Colonic mucosa (tissue), 4 donors: ENCODE data around the gene ANKAR. TPM values are rescaled to one million over a fixed set of nuclear protein-coding genes. Genes with fewer than 3 reads are reported as not detected.

Experiments used
- DNase-seq: peaks from one replicate; pipeline ENCODE4 v3.0.0-alpha.2; 2020
- H3K27ac ChIP-seq: fragments of 200-600 bp; one replicate; pipeline ENCODE4 v1.8.0; 2021
- H3K27me3 ChIP-seq: fragments of 200-600 bp; one replicate; pipeline ENCODE4 v1.8.0; 2021
- H3K36me3 ChIP-seq: fragments of 200-600 bp; one replicate; pipeline ENCODE4 v1.8.0; 2021
- H3K4me1 ChIP-seq: fragments of 200-600 bp; one replicate; pipeline ENCODE4 v1.8.0; 2021; ENCODE audit warnings: mild to moderate bottlenecking
- H3K4me3 ChIP-seq: fragments of 200-600 bp; one replicate; pipeline ENCODE4 v1.8.0; 2021
- H3K9ac ChIP-seq, 2 donors: one replicate each; pipeline ENCODE4 v1.7.0; 2013; ENCODE audit warnings: control low read depth in 2 of 2, low read depth in 2 of 2, low read length in 2 of 2
- H3K9me3 ChIP-seq: fragments of 200-600 bp; one replicate; pipeline ENCODE4 v1.8.0; 2021
- intact Hi-C: fragments of 100-400 bp; cut with DNase I; formaldehyde crosslinking; loops from one replicate; pipeline ENCODE4 v1.14.1; 2022
- total RNA-seq, 2 donors: library from RNA; stranded (reverse); fragmentation: NEBNext Ultra II Directional in 1 of 2; extraction: Animal tissue kit (Norgen Biotek cat#: 25700) in 1 of 2; gene quantifications; one replicate each; pipeline ENCODE4 v1.2.1, GENCODE V29; 2021
- TF ChIP-seq, protein P1 (sequence below): fragments of 200-600 bp; IDR thresholded peaks from one replicate; pipeline ENCODE4 v1.8.0; 2022; ENCODE audit warnings: antibody characterized with exemption, mild to moderate bottlenecking
- donor health status: healthy.
- donor health status: DM: no; HTN: no; CAD: no.
- donor health status: DM: no; HTN: no; CAD: no.

The ANKAR gene
- total RNA-seq, 2 donors from 2014 or later, result 6.0 to 6.7 TPM

GRCh38 chr2:189639007-189639609 lies 35.4 kb upstream of the ANKAR start:
- Histone ChIP-seq H3K27ac (peak overlapping the region; percentile 45), H3K36me3 (no peaks in the 10 kb centered on the region), H3K4me1 (no peaks in the 10 kb centered on the region), H3K9me3 (no peaks in the 10 kb centered on the region), H3K9ac (no peak overlapping the region), H3K27me3 (no peaks in the 10 kb centered on the region), H3K4me3 (no peak overlapping the region)
- DNase-seq, result peak; percentile 63
- TF ChIP-seq, protein P1, sequence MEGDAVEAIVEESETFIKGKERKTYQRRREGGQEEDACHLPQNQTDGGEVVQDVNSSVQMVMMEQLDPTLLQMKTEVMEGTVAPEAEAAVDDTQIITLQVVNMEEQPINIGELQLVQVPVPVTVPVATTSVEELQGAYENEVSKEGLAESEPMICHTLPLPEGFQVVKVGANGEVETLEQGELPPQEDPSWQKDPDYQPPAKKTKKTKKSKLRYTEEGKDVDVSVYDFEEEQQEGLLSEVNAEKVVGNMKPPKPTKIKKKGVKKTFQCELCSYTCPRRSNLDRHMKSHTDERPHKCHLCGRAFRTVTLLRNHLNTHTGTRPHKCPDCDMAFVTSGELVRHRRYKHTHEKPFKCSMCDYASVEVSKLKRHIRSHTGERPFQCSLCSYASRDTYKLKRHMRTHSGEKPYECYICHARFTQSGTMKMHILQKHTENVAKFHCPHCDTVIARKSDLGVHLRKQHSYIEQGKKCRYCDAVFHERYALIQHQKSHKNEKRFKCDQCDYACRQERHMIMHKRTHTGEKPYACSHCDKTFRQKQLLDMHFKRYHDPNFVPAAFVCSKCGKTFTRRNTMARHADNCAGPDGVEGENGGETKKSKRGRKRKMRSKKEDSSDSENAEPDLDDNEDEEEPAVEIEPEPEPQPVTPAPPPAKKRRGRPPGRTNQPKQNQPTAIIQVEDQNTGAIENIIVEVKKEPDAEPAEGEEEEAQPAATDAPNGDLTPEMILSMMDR, result no peak
- intact Hi-C loops, result no loop called here

DNA sequence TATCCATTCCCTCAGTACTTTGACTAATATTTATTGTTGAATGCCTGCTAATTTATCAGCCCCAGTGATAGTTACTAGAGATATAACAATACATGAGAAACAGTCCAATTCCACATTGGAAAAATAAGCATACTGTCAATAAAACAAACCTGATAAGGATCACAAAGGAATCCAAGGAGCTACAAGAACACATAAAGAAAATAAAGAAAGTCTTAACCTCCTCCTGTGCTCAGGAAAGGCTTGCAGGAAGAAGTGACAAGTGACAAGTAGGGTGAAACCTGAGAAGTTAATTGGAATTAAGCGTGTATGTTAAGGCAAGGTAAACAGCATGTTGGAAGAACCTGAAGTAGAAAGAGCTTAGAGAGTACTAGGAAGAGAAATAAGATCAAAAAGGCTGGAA lies 33.5 kb upstream of the ANKAR start:
- TF ChIP-seq, protein P1, result no peak
- intact Hi-C loops, result no loop called here
- no peaks in the 10 kb centered on the region for H3K36me3 ChIP-seq
- no peak for DNase-seq
- no peak overlapping the region for H3K4me3 ChIP-seq
- H3K4me1 ChIP-seq, result no peaks in the 10 kb centered on the region
- no peaks in the 10 kb centered on the region for H3K27me3 ChIP-seq
- H3K9ac ChIP-seq, result no peak overlapping the region
- no peak overlapping the region for H3K27ac ChIP-seq
- no peaks in the 10 kb centered on the region for H3K9me3 ChIP-seq

- H3K27me3 ChIP-seq, result no peaks in the 10 kb centered on the region
- H3K4me3 ChIP-seq, result no peak overlapping the region
- no peak overlapping the region for H3K9ac ChIP-seq
- H3K4me1 ChIP-seq, result no peaks in the 10 kb centered on the region
- no peak for DNase-seq
- H3K9me3 ChIP-seq, result no peaks in the 10 kb centered on the region
- TF ChIP-seq, protein P1, result no peak
- H3K27ac ChIP-seq, result no peak overlapping the region
- intact Hi-C loops, result no loop called here
- no peaks in the 10 kb centered on the region for H3K36me3 ChIP-seq
Measured at GRCh38 chr2:189641590-189641989, 32.9 kb upstream of the ANKAR start.

DNA sequence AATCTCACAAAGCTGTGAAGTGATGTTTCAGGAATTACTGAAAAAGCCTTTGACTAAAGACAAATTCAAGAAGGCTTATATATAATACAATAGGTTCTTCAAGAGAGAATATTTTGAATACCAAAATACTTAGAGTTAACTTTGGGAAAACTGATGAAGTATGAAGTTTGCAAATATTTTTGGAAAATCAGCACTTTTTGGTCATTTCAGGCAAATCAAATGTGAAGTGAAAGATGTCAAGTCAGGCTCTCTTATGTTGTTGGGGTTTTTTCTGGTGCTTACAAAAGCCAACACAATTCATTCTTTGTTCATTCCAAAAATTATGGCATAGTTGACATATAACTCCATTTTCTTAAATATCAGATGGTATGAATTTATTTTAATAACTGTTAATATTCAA lies 27.9 kb upstream of the ANKAR start:
- intact Hi-C loops, result no loop called here

GRCh38 chr2:189648846-189649509 lies 25.5 kb upstream of the ANKAR start:
- intact Hi-C loops, result no loop called here
- no peak overlapping the region for H3K4me3 ChIP-seq
- H3K27me3 ChIP-seq, result no peaks in the 10 kb centered on the region
- H3K4me1 ChIP-seq, result no peaks in the 10 kb centered on the region
- TF ChIP-seq, protein P1, result no peak
- no peaks in the 10 kb centered on the region for H3K9me3 ChIP-seq
- H3K9ac ChIP-seq, result no peak overlapping the region
- H3K36me3 ChIP-seq, result no peaks in the 10 kb centered on the region
- H3K27ac ChIP-seq, result no peak overlapping the region
- DNase-seq, result no peak

More for the DNA sequence above, 27.9 kb upstream of the ANKAR start:
- H3K9ac ChIP-seq, result no peak overlapping the region
- TF ChIP-seq, protein P1, result no peak
- H3K36me3 ChIP-seq, result no peaks in the 10 kb centered on the region
- no peaks in the 10 kb centered on the region for H3K9me3 ChIP-seq
- no peaks in the 10 kb centered on the region for H3K27me3 ChIP-seq
- no peak for DNase-seq
- no peaks in the 10 kb centered on the region for H3K4me1 ChIP-seq
- no peak overlapping the region for H3K27ac ChIP-seq
- no peak overlapping the region for H3K4me3 ChIP-seq
